ENCODE measurements around the gene ACTBL2. TPM values are rescaled to one million over a fixed set of nuclear protein-coding genes. Genes with fewer than 3 reads are reported as not detected.

The ACTBL2 gene
- total RNA-seq, 1 experiment from 2014 or later = not detected

GRCh38 chr5:57432876-57433275, 49.7 kb downstream of the ACTBL2 start:
- no peak for DNase-seq (ENCODE audit: low read depth in 1 of 2, low spot score in 2 of 2)
- Histone ChIP-seq H3K4me3 (no peak overlapping the region), H3K36me3 (no peaks in the 10 kb centered on the region), H3K27me3 (replicated peaks) (no peaks in the 10 kb centered on the region), H3K27ac (no peak overlapping the region), H3K9me3 (replicated peaks) (no peaks in the 10 kb centered on the region), H3K4me1 (replicated peaks) (peaks cover 34% of the 10 kb centered on the region)

- Histone ChIP-seq H3K9me3 (replicated peaks) (no peaks in the 10 kb centered on the region), H3K27ac (no peak overlapping the region), H3K36me3 (no peaks in the 10 kb centered on the region), H3K4me1 (replicated peaks) (peaks cover 32% of the 10 kb centered on the region), H3K4me3 (no peak overlapping the region), H3K27me3 (replicated peaks) (no peaks in the 10 kb centered on the region)
- DNase-seq (ENCODE audit: low read depth in 1 of 2, low spot score in 2 of 2) = no peak
Measured at GRCh38 chr5:57431759-57432158, 50.9 kb downstream of the ACTBL2 start.
